ENCODE measurements around the gene NACC2. TPM values are rescaled to one million over a fixed set of nuclear protein-coding genes. Genes with fewer than 3 reads are reported as not detected.

The NACC2 gene
- polyA plus RNA-seq, 1 of the 3 experiments (the other 2 are of a cell fraction): 22.1 TPM

GRCh38 chr9:135971892-135972291 is 123.2 kb downstream of the NACC2 start:
- H3K4me3 ChIP-seq (ENCODE audit: low read depth in 2 of 2, low read length in 1 of 2): no peak overlapping the region
- no peaks in the 10 kb centered on the region for H3K79me2 ChIP-seq (ENCODE audit: insufficient read depth)
- H3K36me3 ChIP-seq (replicated peaks in 1 of 2; ENCODE audit: control insufficient read depth in 1 of 2, insufficient read depth in 2 of 2, low read length in 1 of 2): no peaks in the 10 kb centered on the region
- H3K27me3 ChIP-seq (ENCODE audit: insufficient read depth): no peaks in the 10 kb centered on the region
- H3K4me1 ChIP-seq (ENCODE audit: control insufficient read depth in 1 of 2, insufficient read depth in 2 of 2, low read depth in 1 of 2, low read length in 1 of 2): peaks cover 4 to 19% of the 10 kb centered on the region in 2 experiments; a peak in 2 of 4 replicates
- no peaks in the 10 kb centered on the region for H3K9me3 ChIP-seq
- no peak overlapping the region for H2AFZ ChIP-seq (ENCODE audit: low read depth)
- H3K27ac ChIP-seq (ENCODE audit: low read depth in 2 of 2, low read length in 1 of 2): no peak overlapping the region
- POLR2A ChIA-PET: no interaction called here
- no peak overlapping the region for H3K4me2 ChIP-seq
- TF ChIP-seq REST (IDR thresholded peaks at IDR 0.05; ENCODE audit: low read depth, low read length) (peak; percentile 96), SMC3 (IDR thresholded peaks at IDR 0.05; ENCODE audit: low read depth, low read length) (no peak)
- no peaks in the 10 kb centered on the region for H3K9me2 ChIP-seq
- H3F3A ChIP-seq (replicated peaks; ENCODE audit: insufficient read depth): peaks cover 4% of the 10 kb centered on the region
- H3K9ac ChIP-seq: no peak overlapping the region
- 50% methylated on average over 9 of the region's 13 CpGs for WGBS (ENCODE audit: low lambda C conversion rate)
- no peaks in the 10 kb centered on the region for H4K20me1 ChIP-seq (ENCODE audit: insufficient read depth)
- no peak for DNase-seq
- CTCF ChIA-PET: no interaction called here

- no peaks in the 10 kb centered on the region for H3K9me2 ChIP-seq
- no peaks in the 10 kb centered on the region for H3K36me3 ChIP-seq (replicated peaks in 1 of 2; ENCODE audit: control insufficient read depth in 1 of 2, insufficient read depth in 2 of 2, low read length in 1 of 2)
- DNase-seq: no peak
- H3K4me3 ChIP-seq (ENCODE audit: low read depth in 2 of 2, low read length in 1 of 2): no peak overlapping the region
- peaks cover 4 to 19% of the 10 kb centered on the region in 2 experiments; a peak in 2 of 4 replicates for H3K4me1 ChIP-seq (ENCODE audit: control insufficient read depth in 1 of 2, insufficient read depth in 2 of 2, low read depth in 1 of 2, low read length in 1 of 2)
- H3K27me3 ChIP-seq (ENCODE audit: insufficient read depth): no peaks in the 10 kb centered on the region
- H3K79me2 ChIP-seq (ENCODE audit: insufficient read depth): no peaks in the 10 kb centered on the region
- CTCF ChIA-PET: interaction anchor here (1.3 to 11.3 kb wide), 2 partner anchors 10 to 151 kb away, joined by 4 to 174 read pairs; partner anchors contain the start of gene UBAC1
- no peaks in the 10 kb centered on the region for H3K9me3 ChIP-seq
- H4K20me1 ChIP-seq (ENCODE audit: insufficient read depth): no peaks in the 10 kb centered on the region
- H3F3A ChIP-seq (replicated peaks; ENCODE audit: insufficient read depth): peaks cover 4% of the 10 kb centered on the region
- no peak overlapping the region for H3K27ac ChIP-seq (ENCODE audit: low read depth in 2 of 2, low read length in 1 of 2)
- WGBS (ENCODE audit: low lambda C conversion rate): 53% methylated on average over 16 of the region's 18 CpGs
- POLR2A ChIA-PET: no interaction called here
- TF ChIP-seq MXI1 (IDR thresholded peaks at IDR 0.05; ENCODE audit: low read depth, low read length) (no peak), MEF2A (IDR thresholded peaks at IDR 0.05; ENCODE audit: borderline replicate concordance, low read depth) (no peak), FOXM1 (IDR thresholded peaks at IDR 0.05; ENCODE audit: low read depth) (no peak), RAD21 (IDR thresholded peaks at IDR 0.05; ENCODE audit: low read length) (no peak), CTCF (IDR thresholded peaks at IDR 0.05) (no peak), RCOR1 (IDR thresholded peaks at IDR 0.05; ENCODE audit: low read length) (no peak), NFIC (IDR thresholded peaks at IDR 0.05; ENCODE audit: borderline replicate concordance) (no peak), GATA2 (CRISPR knock-in tag; IDR thresholded peaks at IDR 0.05) (no peak), EP300 (IDR thresholded peaks at IDR 0.05; ENCODE audit: borderline replicate concordance in 1 of 2, low read depth in 1 of 2, low read length in 1 of 2) (no peak), TAF1 (IDR thresholded peaks at IDR 0.05; ENCODE audit: borderline replicate concordance, low read depth, low read length) (no peak), JUND (IDR thresholded peaks at IDR 0.05) (no peak)
- no peak overlapping the region for H3K9ac ChIP-seq
- H2AFZ ChIP-seq (ENCODE audit: low read depth): no peak overlapping the region
- no peak overlapping the region for H3K4me2 ChIP-seq
These were observed 123.8 kb downstream of the NACC2 start for GRCh38 chr9:135971111-135971766.
